ENCODE data around the gene PPP4R4. TPM values are rescaled to one million over a fixed set of nuclear protein-coding genes. Genes with fewer than 3 reads are reported as not detected.
"Not testable (repeated sequence)": the region's sequence is repeated elsewhere in the genome, so short reads cannot be mapped to it uniquely, and the experiment has no call there.

Gene PPP4R4
- polyA plus RNA-seq, 4 donors, result 0.03 to 0.13 TPM; not detected in 2

DNA sequence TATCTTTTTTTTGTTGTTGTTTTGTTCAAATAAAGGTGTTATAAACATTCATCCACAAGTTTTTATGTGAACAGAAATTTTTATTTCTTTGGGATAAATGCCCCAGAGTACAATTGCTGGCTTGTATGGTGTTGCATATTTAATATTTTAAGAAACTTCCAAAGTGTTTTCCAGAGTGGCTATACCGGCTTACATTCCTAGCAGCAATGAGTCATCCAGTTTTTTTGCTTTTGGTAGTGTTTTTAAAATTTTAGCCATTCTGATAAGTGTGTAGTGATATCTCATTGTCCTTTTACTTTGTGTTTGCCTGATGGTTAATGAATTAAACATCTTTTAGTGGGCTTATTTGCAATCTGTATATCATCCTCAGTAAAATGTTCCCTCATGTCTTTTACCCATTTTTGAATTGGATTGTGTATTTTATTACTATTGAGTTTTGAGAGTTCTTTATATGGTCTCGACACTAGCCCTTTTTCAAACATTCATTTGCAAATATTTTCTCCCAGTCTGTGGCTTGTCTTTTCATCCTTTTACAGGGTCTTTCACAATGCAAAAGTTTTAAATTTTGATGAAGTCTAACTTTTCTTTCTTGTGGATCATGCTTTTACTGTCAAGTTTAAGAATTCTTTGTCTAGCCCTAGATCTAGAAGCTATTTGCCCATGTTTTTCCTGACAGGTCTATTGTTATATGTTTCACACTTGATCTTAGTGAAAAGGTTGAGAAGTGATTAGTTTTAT lies 29.5 kb downstream of the PPP4R4 start:
- FAIRE-seq (no peak), DNase-seq (no peak)
- no peaks in the 10 kb centered on the region for H3K4me1 ChIP-seq (ENCODE audit: control insufficient read depth in 3 of 3, insufficient read depth in 2 of 3, low read depth in 1 of 3, low read length in 2 of 3)
- 60 to 72% (median 69%) methylated on average over 2 of the region's 2 CpGs for WGBS, 3 donors
- no peaks in the 10 kb centered on the region for H3K36me3 ChIP-seq (ENCODE audit: control insufficient read depth in 3 of 3, insufficient read depth in 2 of 3, low read depth in 1 of 3, low read length in 3 of 3)
- H3K27me3 ChIP-seq (ENCODE audit: control insufficient read depth in 3 of 3, insufficient read depth in 3 of 3, low read length in 3 of 3), result peaks cover 0 to 2% (median 0%) of the 10 kb centered on the region in 3 donors
- no peak overlapping the region for H3K27ac ChIP-seq (ENCODE audit: low read depth in 1 of 3, low read length in 2 of 3)
- peaks cover 0 to 6% of the 10 kb centered on the region in 2 donors for H3K9me3 ChIP-seq (ENCODE audit: control insufficient read depth in 2 of 2, insufficient read depth in 1 of 2, low read depth in 1 of 2, low read length in 1 of 2)
- no peak overlapping the region for H3K4me3 ChIP-seq (ENCODE audit: low read depth in 1 of 3, low read length in 3 of 3)

- Histone ChIP-seq H3K27me3 (ENCODE audit: control insufficient read depth in 3 of 3, insufficient read depth in 3 of 3, low read length in 3 of 3) (peaks cover 0 to 2% (median 0%) of the 10 kb centered on the region in 3 donors), H3K4me3 (ENCODE audit: low read depth in 1 of 3, low read length in 3 of 3) (no peak overlapping the region), H3K36me3 (ENCODE audit: control insufficient read depth in 3 of 3, insufficient read depth in 2 of 3, low read depth in 1 of 3, low read length in 3 of 3) (no peaks in the 10 kb centered on the region), H3K4me1 (ENCODE audit: control insufficient read depth in 3 of 3, insufficient read depth in 2 of 3, low read depth in 1 of 3, low read length in 2 of 3) (no peaks in the 10 kb centered on the region), H3K27ac (ENCODE audit: low read depth in 1 of 3, low read length in 2 of 3) (no peak overlapping the region), H3K9me3 (ENCODE audit: control insufficient read depth in 2 of 2, insufficient read depth in 1 of 2, low read depth in 1 of 2, low read length in 1 of 2) (peaks cover 0 to 2% of the 10 kb centered on the region in 2 donors)
- FAIRE-seq, result no peak
- 62 to 77% (median 64%) methylated on average over 1 of the region's 1 CpG for WGBS, 3 donors
- DNase-seq, result no peak
Measured at GRCh38 chr14:94213021-94213420, 38.9 kb downstream of the PPP4R4 start.

GRCh38 chr14:94213741-94214140 lies 39.6 kb downstream of the PPP4R4 start:
- DNase-seq (no peak), FAIRE-seq (no peak)
- Histone ChIP-seq H3K27ac (ENCODE audit: low read depth in 1 of 3, low read length in 2 of 3) (no peak overlapping the region), H3K27me3 (ENCODE audit: control insufficient read depth in 3 of 3, insufficient read depth in 3 of 3, low read length in 3 of 3) (peaks cover 0 to 2% (median 0%) of the 10 kb centered on the region in 3 donors), H3K36me3 (ENCODE audit: control insufficient read depth in 3 of 3, insufficient read depth in 2 of 3, low read depth in 1 of 3, low read length in 3 of 3) (no peaks in the 10 kb centered on the region), H3K9me3 (ENCODE audit: control insufficient read depth in 2 of 2, insufficient read depth in 1 of 2, low read depth in 1 of 2, low read length in 1 of 2) (peaks cover 0 to 2% of the 10 kb centered on the region in 2 donors), H3K4me3 (ENCODE audit: low read depth in 1 of 3, low read length in 3 of 3) (no peak overlapping the region), H3K4me1 (ENCODE audit: control insufficient read depth in 3 of 3, insufficient read depth in 2 of 3, low read depth in 1 of 3, low read length in 2 of 3) (no peaks in the 10 kb centered on the region)
- 49 to 75% (median 71%) methylated on average over 2 of the region's 2 CpGs for WGBS, 3 donors

DNA sequence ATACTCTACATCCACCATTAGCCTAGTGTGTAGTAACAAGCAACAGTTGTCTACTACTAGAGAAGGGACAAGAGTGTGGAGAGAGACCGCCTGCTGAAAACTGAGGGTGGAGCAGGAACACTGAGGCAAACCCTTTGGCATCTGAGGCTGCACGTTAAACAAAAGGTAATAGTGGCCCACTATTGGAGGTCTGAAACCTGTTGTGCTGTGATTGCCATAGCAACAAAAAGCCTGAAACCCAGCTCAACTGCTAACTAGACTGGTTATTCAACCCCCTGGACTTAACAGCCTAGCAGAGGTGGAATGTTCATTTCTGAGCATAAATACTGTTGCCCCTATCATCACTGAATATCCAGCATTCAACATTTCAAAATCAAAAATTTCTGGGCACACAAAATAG lies 43.0 kb downstream of the PPP4R4 start:
- H3K9me3 ChIP-seq (ENCODE audit: control insufficient read depth in 2 of 2, insufficient read depth in 1 of 2, low read depth in 1 of 2, low read length in 1 of 2), result peaks cover 0 to 2% of the 10 kb centered on the region in 2 donors
- no peaks in the 10 kb centered on the region for H3K4me1 ChIP-seq (ENCODE audit: control insufficient read depth in 3 of 3, insufficient read depth in 2 of 3, low read depth in 1 of 3, low read length in 2 of 3)
- H3K27me3 ChIP-seq (ENCODE audit: control insufficient read depth in 3 of 3, insufficient read depth in 3 of 3, low read length in 3 of 3), result peaks cover 0 to 2% (median 0%) of the 10 kb centered on the region in 3 donors
- WGBS, 3 donors, result 54 to 78% (median 55%) methylated on average over 2 of the region's 2 CpGs
- H3K27ac ChIP-seq (ENCODE audit: low read depth in 1 of 3, low read length in 2 of 3), result no peak overlapping the region
- DNase-seq, result no peak
- no peak overlapping the region for H3K4me3 ChIP-seq (ENCODE audit: low read depth in 1 of 3, low read length in 3 of 3)
- FAIRE-seq, result no peak
- no peaks in the 10 kb centered on the region for H3K36me3 ChIP-seq (ENCODE audit: control insufficient read depth in 3 of 3, insufficient read depth in 2 of 3, low read depth in 1 of 3, low read length in 3 of 3)

GRCh38 chr14:94218198-94218886 lies 44.2 kb downstream of the PPP4R4 start:
- not testable (repeated sequence) for H3K9me3 ChIP-seq (ENCODE audit: control insufficient read depth in 2 of 2, insufficient read depth in 1 of 2, low read depth in 1 of 2, low read length in 1 of 2); FAIRE-seq
- 77 to 88% (median 81%) methylated on average over 41 to 47 of the region's 47 CpGs for WGBS, 3 donors

GRCh38 chr14:94224040-94224439 lies 49.9 kb downstream of the PPP4R4 start:
- FAIRE-seq (no peak), DNase-seq (no peak)
- H3K9me3 ChIP-seq (ENCODE audit: control insufficient read depth in 2 of 2, insufficient read depth in 1 of 2, low read depth in 1 of 2, low read length in 1 of 2), result no peaks in the 10 kb centered on the region
- WGBS, 3 donors, result 78 to 79% (median 79%) methylated on average over 2 of the region's 2 CpGs
- no peaks in the 10 kb centered on the region for H3K27me3 ChIP-seq (ENCODE audit: control insufficient read depth in 3 of 3, insufficient read depth in 3 of 3, low read length in 3 of 3)
- H3K36me3 ChIP-seq (ENCODE audit: control insufficient read depth in 3 of 3, insufficient read depth in 2 of 3, low read depth in 1 of 3, low read length in 3 of 3), result no peaks in the 10 kb centered on the region
- H3K4me3 ChIP-seq (ENCODE audit: low read depth in 1 of 3, low read length in 3 of 3), result no peak overlapping the region
- no peaks in the 10 kb centered on the region for H3K4me1 ChIP-seq (ENCODE audit: control insufficient read depth in 3 of 3, insufficient read depth in 2 of 3, low read depth in 1 of 3, low read length in 2 of 3)
- no peak overlapping the region for H3K27ac ChIP-seq (ENCODE audit: low read depth in 1 of 3, low read length in 2 of 3)

More at GRCh38 chr14:94218198-94218886, 44.2 kb downstream of the PPP4R4 start:
- not testable (repeated sequence) for H3K27me3 ChIP-seq (ENCODE audit: control insufficient read depth in 3 of 3, insufficient read depth in 3 of 3, low read length in 3 of 3); H3K27ac ChIP-seq (ENCODE audit: low read depth in 1 of 3, low read length in 2 of 3); H3K4me1 ChIP-seq (ENCODE audit: control insufficient read depth in 3 of 3, insufficient read depth in 2 of 3, low read depth in 1 of 3, low read length in 2 of 3); H3K4me3 ChIP-seq (ENCODE audit: low read depth in 1 of 3, low read length in 3 of 3); H3K36me3 ChIP-seq (ENCODE audit: control insufficient read depth in 3 of 3, insufficient read depth in 2 of 3, low read depth in 1 of 3, low read length in 3 of 3)
- peak in 1 of 2 donors; percentile 28 for DNase-seq

DNA sequence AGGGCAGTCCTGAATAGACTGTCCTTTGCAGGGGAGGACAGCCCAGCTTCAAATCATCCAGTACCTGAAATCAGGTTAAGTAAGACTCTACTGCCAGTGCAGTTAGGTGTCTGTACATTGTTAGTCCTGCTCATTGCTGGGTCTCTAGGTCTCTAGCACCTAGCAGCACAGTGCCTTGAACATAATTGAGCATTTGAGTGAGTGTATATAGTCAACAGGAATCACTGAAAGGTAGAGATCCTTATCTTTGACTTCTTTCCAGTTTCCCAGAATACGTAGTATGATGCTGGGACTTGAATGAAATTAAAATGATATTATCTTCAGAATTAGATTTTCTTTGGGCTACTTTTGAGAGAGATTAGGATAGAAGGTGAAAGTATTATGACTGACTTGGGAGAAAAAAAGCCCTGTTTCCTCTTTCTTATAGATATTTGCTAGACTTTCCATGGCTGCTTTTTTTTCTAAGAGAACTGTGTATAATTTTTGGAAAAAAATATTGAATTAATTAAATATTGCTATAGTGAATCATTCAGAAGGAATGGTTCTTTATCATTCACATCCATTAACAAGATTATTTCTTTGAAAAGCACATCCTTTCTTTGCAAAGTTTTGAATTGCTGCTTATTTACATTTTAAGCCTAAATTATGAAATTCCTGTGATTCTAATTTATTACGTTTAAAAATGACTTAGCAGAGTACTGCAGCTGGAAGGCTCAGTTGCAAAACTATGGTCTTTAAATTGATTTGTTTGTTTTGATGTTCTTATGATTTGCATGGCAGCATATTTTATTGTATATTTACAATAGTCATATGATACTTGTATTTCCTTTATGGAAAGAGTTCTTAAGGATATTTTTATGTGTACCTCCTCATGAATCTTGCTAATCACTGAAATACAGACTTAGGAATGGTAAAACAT lies 51.6 kb downstream of the PPP4R4 start:
- Histone ChIP-seq H3K36me3 (ENCODE audit: control insufficient read depth in 3 of 3, insufficient read depth in 2 of 3, low read depth in 1 of 3, low read length in 3 of 3) (no peaks in the 10 kb centered on the region), H3K4me1 (ENCODE audit: control insufficient read depth in 3 of 3, insufficient read depth in 2 of 3, low read depth in 1 of 3, low read length in 2 of 3) (no peaks in the 10 kb centered on the region), H3K27me3 (ENCODE audit: control insufficient read depth in 3 of 3, insufficient read depth in 3 of 3, low read length in 3 of 3) (no peaks in the 10 kb centered on the region), H3K27ac (ENCODE audit: low read depth in 1 of 3, low read length in 2 of 3) (no peak overlapping the region), H3K9me3 (ENCODE audit: control insufficient read depth in 2 of 2, insufficient read depth in 1 of 2, low read depth in 1 of 2, low read length in 1 of 2) (no peaks in the 10 kb centered on the region), H3K4me3 (ENCODE audit: low read depth in 1 of 3, low read length in 3 of 3) (no peak overlapping the region)
- no peak for DNase-seq
- 71 to 84% (median 73%) methylated on average over 2 of the region's 2 CpGs for WGBS, 3 donors
- no peak for FAIRE-seq

DNA sequence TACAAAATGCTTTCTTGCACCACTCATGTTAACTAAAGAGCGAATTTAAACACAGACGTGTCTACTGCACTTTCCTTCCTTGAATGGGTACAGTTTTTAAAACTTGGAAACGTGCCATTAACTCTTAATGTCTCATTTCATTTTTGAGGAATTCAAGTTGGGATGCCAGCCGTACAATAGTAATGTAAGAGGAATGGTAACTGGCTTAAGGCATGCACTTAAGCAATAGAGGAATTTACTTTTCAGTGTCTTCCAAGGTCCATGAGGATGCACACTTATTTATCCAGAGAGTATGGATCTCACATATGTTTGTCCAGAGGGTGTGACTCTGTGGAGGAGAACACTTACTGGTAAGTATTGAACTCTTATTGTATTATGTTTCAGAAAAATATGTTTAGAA lies 52.9 kb downstream of the PPP4R4 start:
- Histone ChIP-seq H3K27ac (ENCODE audit: low read depth in 1 of 3, low read length in 2 of 3) (no peak overlapping the region), H3K27me3 (ENCODE audit: control insufficient read depth in 3 of 3, insufficient read depth in 3 of 3, low read length in 3 of 3) (no peaks in the 10 kb centered on the region), H3K9me3 (ENCODE audit: control insufficient read depth in 2 of 2, insufficient read depth in 1 of 2, low read depth in 1 of 2, low read length in 1 of 2) (no peaks in the 10 kb centered on the region), H3K36me3 (ENCODE audit: control insufficient read depth in 3 of 3, insufficient read depth in 2 of 3, low read depth in 1 of 3, low read length in 3 of 3) (no peaks in the 10 kb centered on the region), H3K4me3 (ENCODE audit: low read depth in 1 of 3, low read length in 3 of 3) (no peak overlapping the region), H3K4me1 (ENCODE audit: control insufficient read depth in 3 of 3, insufficient read depth in 2 of 3, low read depth in 1 of 3, low read length in 2 of 3) (no peaks in the 10 kb centered on the region)
- no peak for DNase-seq
- 46 to 59% (median 54%) methylated on average over 4 of the region's 4 CpGs for WGBS, 3 donors
- no peak for FAIRE-seq
